GM10266 (cell line): ENCODE data around the gene ST8SIA1.

Experiments used
- DNase-seq: peaks from one replicate; pipeline ENCODE4 v3.0.0; 2012; ENCODE audit errors: extremely low spot score
- CTCF ChIP-seq: IDR thresholded peaks from 2 replicates; pipeline ENCODE4 v1.5.1; 2012; ENCODE audit warnings: mild to moderate bottlenecking, low read depth; ENCODE audit not compliant: control insufficient read depth, insufficient read depth; ENCODE audit errors: missing control alignments

Gene ST8SIA1

GRCh38 chr12:22313286-22313962 is 21.1 kb downstream of the ST8SIA1 start:
- TF ChIP-seq CTCF = no peak
- no peak for DNase-seq

GRCh38 chr12:22312336-22312735 is 22.2 kb downstream of the ST8SIA1 start:
- no peak for TF ChIP-seq CTCF
- no peak for DNase-seq

GRCh38 chr12:22310709-22311108 is 23.8 kb downstream of the ST8SIA1 start:
- no peak for TF ChIP-seq CTCF
- no peak for DNase-seq

- no peak for TF ChIP-seq CTCF
These were observed 24.2 kb downstream of the ST8SIA1 start for GRCh38 chr12:22310275-22310674.

GRCh38 chr12:22307811-22308210 is 26.7 kb downstream of the ST8SIA1 start:
- no peak for TF ChIP-seq CTCF

More at GRCh38 chr12:22310275-22310674, 24.2 kb downstream of the ST8SIA1 start:
- no peak for DNase-seq

GRCh38 chr12:22306311-22306710 is 28.2 kb downstream of the ST8SIA1 start:
- no peak for TF ChIP-seq CTCF
- no peak for DNase-seq

More at GRCh38 chr12:22307811-22308210, 26.7 kb downstream of the ST8SIA1 start:
- DNase-seq = no peak

- DNase-seq = no peak
- no peak for TF ChIP-seq CTCF
These were observed 30.2 kb downstream of the ST8SIA1 start for GRCh38 chr12:22304341-22304740.
